CD14-positive monocyte (primary cell): ENCODE data around the gene ULK4. TPM values are rescaled to one million over a fixed set of nuclear protein-coding genes. Genes with fewer than 3 reads are reported as not detected.
A peak's percentile ranks its signal among the peaks of the same experiment; 100 is the strongest.

Experiments used
- DNase-seq, 3 donors: peaks; one replicate each; pipeline ENCODE4 v3.0.0-alpha.2; 2011 to 2022
- H2AFZ ChIP-seq: 2 replicates; pipeline ENCODE4 v1.6.0; 2012; ENCODE audit warnings: mild to moderate bottlenecking, low read depth, low read length, inconsistent platforms; ENCODE audit not compliant: insufficient read depth, poor library complexity, severe bottlenecking
- H3K27ac ChIP-seq, 2 donors: 1 replicate in 1 of 2; 2 replicates in 1 of 2; pipeline ENCODE4 v1.5.1; 2012 to 2013; ENCODE audit warnings: low read length in 2 of 2, control low read depth in 1 of 2, inconsistent platforms in 1 of 2, low read depth in 1 of 2, mild to moderate bottlenecking in 1 of 2
- H3K27me3 ChIP-seq, 2 donors: one replicate each; pipeline versions ENCODE4 v1.6.0 to v1.6.1; 2011 to 2013; ENCODE audit warnings: low read length in 2 of 2; ENCODE audit not compliant: control insufficient read depth in 2 of 2, insufficient read depth in 2 of 2
- H3K36me3 ChIP-seq, 2 donors: replicated peaks in 1 of 2; 1 replicate in 1 of 2; 2 replicates in 1 of 2; pipeline versions ENCODE4 v1.5.1 to v1.6.1; 2012 to 2013; ENCODE audit warnings: low read length in 2 of 2, control low read depth in 1 of 2, inconsistent platforms in 1 of 2, mild to moderate bottlenecking in 1 of 2; ENCODE audit not compliant: insufficient read depth in 2 of 2, control insufficient read depth in 1 of 2
- H3K4me1 ChIP-seq, 2 donors: 1 replicate in 1 of 2; 2 replicates in 1 of 2; pipeline versions ENCODE4 v1.5.1 to v1.6.1; 2012 to 2013; ENCODE audit warnings: low read length in 2 of 2, control low read depth in 1 of 2, inconsistent platforms in 1 of 2, mild to moderate bottlenecking in 1 of 2, moderate library complexity in 1 of 2; ENCODE audit not compliant: insufficient read depth in 2 of 2, control insufficient read depth in 1 of 2
- H3K4me2 ChIP-seq: replicated peaks from 2 replicates; pipeline ENCODE3; 2012; ENCODE audit warnings: low read length, moderate library complexity, mild to moderate bottlenecking; ENCODE audit not compliant: poor library complexity, severe bottlenecking; ENCODE audit errors: extremely low read depth
- H3K4me3 ChIP-seq, 3 experiments: fragments of 200-600 bp in 1 of 3; sonication (generic) in 1 of 3; replicated peaks in 1 of 3; 1 replicate in 2 of 3; 2 replicates in 1 of 3; pipeline ENCODE4 v1.5.1; 2011 to 2013; ENCODE audit warnings: low read length in 3 of 3, mild to moderate bottlenecking in 3 of 3, control low read depth in 2 of 3, low read depth in 2 of 3, inconsistent platforms in 1 of 3, moderate library complexity in 1 of 3
- H3K79me2 ChIP-seq: 2 replicates; pipeline ENCODE4 v1.6.0; 2012; ENCODE audit warnings: mild to moderate bottlenecking, control low read depth, inconsistent platforms, low read length, moderate library complexity; ENCODE audit not compliant: insufficient read depth
- H3K9ac ChIP-seq: 2 replicates; pipeline ENCODE4 v1.6.0; 2017; ENCODE audit warnings: low read length, mild to moderate bottlenecking; ENCODE audit not compliant: insufficient read depth, poor library complexity, severe bottlenecking
- H3K9me3 ChIP-seq, 2 donors: replicated peaks in 1 of 2; 1 replicate in 1 of 2; 2 replicates in 1 of 2; pipeline versions ENCODE4 v1.5.1 to v1.6.1; 2012 to 2013; ENCODE audit warnings: low read length in 2 of 2, control low read depth in 1 of 2; ENCODE audit not compliant: control insufficient read depth in 1 of 2, insufficient read depth in 1 of 2
- H4K20me1 ChIP-seq: 2 replicates; pipeline ENCODE4 v1.6.0; 2012; ENCODE audit warnings: mild to moderate bottlenecking, low read length, control low read depth, moderate library complexity; ENCODE audit not compliant: insufficient read depth
- H3K27ac Mint-ChIP-seq, 7 donors: one replicate each; pipeline ENCODE4 v1.8.0; 2020; ENCODE audit warnings: mild to moderate bottlenecking in 7 of 7, mixed read lengths in 7 of 7, moderate library complexity in 6 of 7, inconsistent platforms in 2 of 7
- H3K27me3 Mint-ChIP-seq, 3 donors: one replicate each; pipeline ENCODE4 v1.8.0; 2021 to 2022; ENCODE audit warnings: low read depth in 3 of 3, mild to moderate bottlenecking in 3 of 3, mixed read lengths in 3 of 3, moderate library complexity in 3 of 3, inconsistent platforms in 1 of 3
- H3K36me3 Mint-ChIP-seq, 2 donors: one replicate each; pipeline ENCODE4 v1.8.0; 2020; ENCODE audit warnings: mixed read lengths in 2 of 2, inconsistent platforms in 1 of 2, mild to moderate bottlenecking in 1 of 2
- H3K4me1 Mint-ChIP-seq: one replicate; pipeline ENCODE4 v1.8.0; 2020; ENCODE audit warnings: mild to moderate bottlenecking, mixed read lengths
- H3K4me3 Mint-ChIP-seq, 2 donors: one replicate each; pipeline ENCODE4 v1.8.0; 2020; ENCODE audit warnings: mild to moderate bottlenecking in 2 of 2, mixed read lengths in 2 of 2, moderate library complexity in 1 of 2
- H3K9me3 Mint-ChIP-seq, 7 donors: one replicate each; pipeline ENCODE4 v1.8.0; 2020 to 2022; ENCODE audit warnings: mixed read lengths in 7 of 7, mild to moderate bottlenecking in 6 of 7, moderate library complexity in 6 of 7, inconsistent platforms in 2 of 7
- WGBS: methylation state at CpG from one replicate; pipeline ENCODE4 v1.1.5; 2013; ENCODE audit warnings: missing lambda C conversion rate; ENCODE audit not compliant: insufficient coverage; 5-methylcytosine and 5-hydroxymethylcytosine counted together
- intact Hi-C, 2 donors: fragments of 100-400 bp; cut with micrococcal nuclease; formaldehyde crosslinking; loops; one replicate each; pipeline versions ENCODE4 v1.15.0 to v1.15.1; 2023
- polyA plus RNA-seq, 3 donors: library from polyadenylated mRNA; depleted of rRNA in 1 of 3; unstranded in 2 of 3; stranded (reverse) in 1 of 3; fragments of 300-500 nt in 2 of 3; fragments of >200 nt in 1 of 3; fragmentation: Illumina TruSeq in 2 of 3; gene quantifications; 1 replicate in 2 of 3; 2 replicates in 1 of 3; pipeline ENCODE4 v1.2.3, GENCODE V29; 2012 to 2021
- TF ChIP-seq, protein P1 (sequence below): fragments of 200-600 bp; IDR thresholded peaks from one replicate; pipeline ENCODE4 v1.8.0; 2022; ENCODE audit warnings: antibody characterized with exemption, mild to moderate bottlenecking

ULK4 gene
- polyA plus RNA-seq, 3 donors = 6.7 to 14.0 (median 11.8) TPM

DNA sequence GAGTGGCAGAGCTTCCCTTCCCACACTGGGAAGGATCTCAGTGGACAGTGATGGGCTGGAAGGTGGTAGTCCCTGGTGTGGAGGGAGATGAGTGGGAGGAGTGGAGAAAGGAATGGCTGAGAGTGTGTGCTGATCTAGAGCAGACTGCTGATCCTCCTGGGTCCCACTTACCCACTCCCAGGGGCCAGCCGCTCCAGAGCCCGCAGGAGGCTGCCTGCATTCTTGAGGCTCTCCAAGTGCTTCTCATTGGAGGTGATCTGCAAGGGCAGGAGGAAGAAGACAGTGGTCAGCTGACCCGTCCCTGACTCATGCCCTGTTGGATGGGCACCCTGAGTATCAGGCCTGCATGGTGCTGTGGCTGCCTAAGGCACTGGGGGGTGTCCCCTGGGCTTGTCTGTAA lies 712.6 kb downstream of the ULK4 start:
- Histone ChIP-seq H3K9me3 (no peaks in the 10 kb centered on the region), H3K4me2 (no peak overlapping the region), H3K27me3 (no peaks in the 10 kb centered on the region), H3K36me3 (peaks cover 0 to 4% of the 10 kb centered on the region in 2 donors), H3K4me3 (no peak overlapping the region), H4K20me1 (no peaks in the 10 kb centered on the region), H2AFZ (no peak overlapping the region), H3K4me1 (no peaks in the 10 kb centered on the region), H3K9ac (no peak overlapping the region), H3K79me2 (no peaks in the 10 kb centered on the region), H3K27ac (no peak overlapping the region)
- no peak for DNase-seq
- peaks cover 0 to 2% (median 1%) of the 10 kb centered on the region in 3 donors for H3K27me3 Mint-ChIP-seq
- WGBS = 89% methylated on average over 3 of the region's 3 CpGs
- TF ChIP-seq, protein P1, sequence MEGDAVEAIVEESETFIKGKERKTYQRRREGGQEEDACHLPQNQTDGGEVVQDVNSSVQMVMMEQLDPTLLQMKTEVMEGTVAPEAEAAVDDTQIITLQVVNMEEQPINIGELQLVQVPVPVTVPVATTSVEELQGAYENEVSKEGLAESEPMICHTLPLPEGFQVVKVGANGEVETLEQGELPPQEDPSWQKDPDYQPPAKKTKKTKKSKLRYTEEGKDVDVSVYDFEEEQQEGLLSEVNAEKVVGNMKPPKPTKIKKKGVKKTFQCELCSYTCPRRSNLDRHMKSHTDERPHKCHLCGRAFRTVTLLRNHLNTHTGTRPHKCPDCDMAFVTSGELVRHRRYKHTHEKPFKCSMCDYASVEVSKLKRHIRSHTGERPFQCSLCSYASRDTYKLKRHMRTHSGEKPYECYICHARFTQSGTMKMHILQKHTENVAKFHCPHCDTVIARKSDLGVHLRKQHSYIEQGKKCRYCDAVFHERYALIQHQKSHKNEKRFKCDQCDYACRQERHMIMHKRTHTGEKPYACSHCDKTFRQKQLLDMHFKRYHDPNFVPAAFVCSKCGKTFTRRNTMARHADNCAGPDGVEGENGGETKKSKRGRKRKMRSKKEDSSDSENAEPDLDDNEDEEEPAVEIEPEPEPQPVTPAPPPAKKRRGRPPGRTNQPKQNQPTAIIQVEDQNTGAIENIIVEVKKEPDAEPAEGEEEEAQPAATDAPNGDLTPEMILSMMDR = no peak
- H3K27ac Mint-ChIP-seq = peak overlapping the region in 1 of 7 donors; percentile 52
- peaks cover 0 to 8% of the 10 kb centered on the region in 2 donors for H3K36me3 Mint-ChIP-seq
- H3K9me3 Mint-ChIP-seq = peaks cover 0 to 3% (median 0%) of the 10 kb centered on the region in 7 donors
- no peak overlapping the region for H3K4me3 Mint-ChIP-seq
- no peaks in the 10 kb centered on the region for H3K4me1 Mint-ChIP-seq
- intact Hi-C loops = no loop called here

DNA sequence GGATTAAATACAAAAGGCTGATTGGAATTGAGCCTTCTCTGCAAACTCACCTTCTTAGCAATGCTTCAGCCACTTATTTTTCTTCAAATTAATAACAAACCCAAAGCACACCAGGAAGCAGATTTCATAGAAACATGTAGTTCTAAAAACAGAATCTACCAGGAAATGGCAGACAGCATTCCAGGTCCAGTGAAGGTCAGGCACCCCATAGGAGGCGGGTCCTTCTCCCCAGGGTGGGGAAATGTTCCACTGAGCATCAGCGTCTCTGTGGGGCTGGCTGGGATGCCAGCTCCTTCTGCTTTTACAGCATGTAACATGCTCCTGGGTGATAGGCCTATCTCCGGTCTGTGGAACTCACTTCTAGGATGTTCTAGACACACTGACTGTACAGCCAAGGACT lies 713.4 kb downstream of the ULK4 start:
- Mint-ChIP-seq H3K4me1 (no peaks in the 10 kb centered on the region), H3K9me3 (peaks cover 0 to under 1% (median 0%) of the 10 kb centered on the region in 7 donors), H3K4me3 (no peak overlapping the region), H3K36me3 (peaks cover 0 to 15% of the 10 kb centered on the region in 2 donors), H3K27ac (no peak overlapping the region), H3K27me3 (peaks cover 0 to 2% (median 1%) of the 10 kb centered on the region in 3 donors)
- no peak for DNase-seq
- Histone ChIP-seq H3K27me3 (no peaks in the 10 kb centered on the region), H3K79me2 (no peaks in the 10 kb centered on the region), H3K36me3 (peaks cover 0 to 4% of the 10 kb centered on the region in 2 donors), H3K4me1 (no peaks in the 10 kb centered on the region), H3K9ac (no peak overlapping the region), H4K20me1 (no peaks in the 10 kb centered on the region), H3K27ac (no peak overlapping the region), H3K4me2 (no peak overlapping the region), H2AFZ (no peak overlapping the region), H3K9me3 (no peaks in the 10 kb centered on the region), H3K4me3 (no peak overlapping the region)
- WGBS = 89% methylated on average over 3 of the region's 3 CpGs
- TF ChIP-seq, protein P1 = no peak
- intact Hi-C loops = no loop called here
